AG08396 (cell line): ENCODE data around the gene RBM20.
"Not testable (repeated sequence)": the region's sequence is repeated elsewhere in the genome, so short reads cannot be mapped to it uniquely, and the experiment has no call there.

ENCODE experiments used
- DNase-seq: peaks from one replicate; pipeline ENCODE4 v3.0.0; 2012; ENCODE audit warnings: low spot score, mixed read lengths

Gene RBM20

DNA sequence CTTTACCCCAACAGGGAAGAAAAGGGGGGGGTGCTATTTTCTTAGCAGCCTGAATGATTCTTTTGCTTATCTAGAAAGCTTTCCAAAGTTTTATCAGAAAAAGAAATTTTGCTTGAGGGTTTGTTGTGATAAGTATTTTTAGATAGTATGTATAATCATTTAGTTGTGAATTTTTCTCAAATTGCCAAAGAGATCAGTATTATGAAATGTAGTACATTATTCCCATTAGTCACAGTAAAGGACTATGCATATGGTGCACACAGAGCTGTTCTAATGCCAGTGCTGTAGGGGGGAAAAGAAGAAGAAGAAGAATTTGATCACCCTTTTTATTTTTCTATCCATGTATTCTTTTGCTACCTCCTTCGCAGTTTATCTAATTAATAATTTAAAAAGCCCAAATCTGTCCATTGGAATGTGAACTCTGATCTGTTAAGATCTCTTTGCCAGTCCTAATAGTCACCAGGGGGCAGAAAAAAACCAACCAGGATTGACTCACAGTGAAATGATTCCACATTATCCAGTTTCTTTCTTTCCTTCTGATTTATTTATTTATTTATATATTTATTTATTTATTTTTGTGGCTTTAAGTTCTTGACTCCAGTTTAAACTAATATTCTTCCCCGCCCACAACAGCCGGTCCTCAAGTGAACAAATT, 4.7 kb downstream of the RBM20 start:
- no peak for DNase-seq

- no peak for DNase-seq
These were observed 5.5 kb downstream of the RBM20 start for GRCh38 chr10:110649347-110650264.

DNA sequence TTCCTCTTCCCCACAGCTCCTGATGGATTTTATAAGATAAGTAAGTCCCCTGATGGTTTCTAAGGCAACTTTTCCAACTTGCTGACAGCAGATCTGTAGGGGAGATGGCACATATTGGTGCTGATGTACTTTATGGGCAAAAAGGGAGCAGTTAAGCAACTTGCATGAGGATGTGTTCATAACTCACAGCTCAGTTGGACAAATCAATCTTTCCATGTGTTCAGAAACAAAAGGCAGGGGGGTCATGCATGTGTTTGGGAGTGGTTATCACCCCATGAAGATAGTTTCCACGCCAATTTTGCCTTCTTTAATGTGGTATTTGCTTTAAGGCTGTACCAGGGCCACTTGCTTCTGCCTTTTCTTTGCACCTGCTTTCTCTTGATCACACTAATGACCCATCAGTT, 6.1 kb downstream of the RBM20 start:
- DNase-seq, result no peak

GRCh38 chr10:110651044-110651958, 7.2 kb downstream of the RBM20 start:
- peak; percentile 82 for DNase-seq

GRCh38 chr10:110652475-110653118, 8.5 kb downstream of the RBM20 start:
- no peak for DNase-seq

- DNase-seq, result no peak
These were observed 11.2 kb downstream of the RBM20 start for GRCh38 chr10:110655320-110655719.

DNA sequence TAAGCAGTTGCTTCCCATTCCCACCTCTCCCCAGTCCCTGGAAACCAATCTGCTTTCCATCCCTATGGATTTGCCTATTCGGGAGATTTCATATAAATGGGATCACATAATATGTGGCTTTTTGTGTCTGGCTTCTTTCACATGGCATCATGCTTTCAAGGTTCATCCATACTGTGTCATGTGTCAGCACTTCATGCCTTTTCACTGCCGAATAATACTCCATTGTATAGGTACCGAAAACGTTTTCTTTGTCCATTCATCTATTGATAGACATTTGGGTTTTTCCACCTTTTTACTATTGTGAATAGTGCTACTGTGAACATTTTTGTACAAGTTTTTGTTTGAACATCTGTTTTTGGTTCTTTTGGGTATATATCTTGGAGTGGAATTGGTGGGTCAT, 12.5 kb downstream of the RBM20 start:
- DNase-seq, result no peak

DNA sequence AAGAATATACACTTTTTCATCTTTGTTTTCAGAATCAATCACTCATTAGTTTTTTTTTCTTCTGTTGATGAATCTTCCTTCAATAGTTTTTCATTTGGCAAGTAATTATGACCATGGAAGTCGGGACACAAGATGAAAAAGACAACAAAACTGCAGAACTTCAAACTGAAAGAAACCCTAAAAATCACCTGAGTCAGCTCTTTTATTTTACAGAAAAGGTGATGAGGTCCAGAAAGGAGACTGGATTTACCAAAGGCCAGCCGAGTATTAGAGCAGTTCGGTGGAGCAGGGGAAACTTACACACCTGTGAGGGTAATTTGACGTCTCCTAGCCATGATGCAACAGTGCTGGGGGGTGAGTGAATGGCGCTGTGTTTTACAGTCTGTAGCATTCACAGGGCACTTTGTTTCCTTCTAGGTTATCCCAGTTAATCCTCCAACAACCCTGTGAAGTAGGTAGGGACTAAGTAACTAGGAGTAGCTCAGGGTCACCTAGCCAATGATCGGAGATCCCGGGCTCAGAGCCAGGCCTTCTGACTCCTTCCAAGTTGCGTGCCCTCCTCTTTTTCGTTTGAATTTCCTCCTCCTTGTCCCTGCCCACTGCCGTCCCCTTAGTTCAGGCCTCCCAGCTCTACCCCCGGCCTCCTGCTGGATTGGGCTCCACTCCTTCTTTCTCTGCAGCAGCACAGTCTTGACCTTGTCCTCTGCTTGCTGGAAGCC, 14.0 kb downstream of the RBM20 start:
- DNase-seq, result no peak

DNA sequence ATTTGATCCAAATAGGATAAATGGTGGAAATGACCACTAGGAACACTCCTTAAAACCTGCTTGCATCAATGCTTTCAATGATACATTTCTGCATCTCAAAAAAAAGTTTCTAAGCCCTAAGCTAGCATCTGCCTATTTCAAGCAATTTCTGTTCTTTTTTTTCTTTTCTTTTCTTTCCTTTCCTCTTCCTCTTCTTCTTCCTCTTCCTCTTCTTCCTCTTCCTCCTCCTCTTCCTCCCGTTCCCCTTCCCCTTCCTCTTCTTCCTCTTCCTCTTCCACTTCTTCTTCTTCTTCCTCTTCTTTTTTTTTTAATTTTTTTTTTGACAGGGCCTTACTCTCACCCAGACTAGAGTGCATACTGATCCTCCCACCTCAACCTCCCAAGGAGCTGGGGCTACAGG, 15.4 kb downstream of the RBM20 start:
- no peak for DNase-seq

GRCh38 chr10:110660289-110660688, 16.2 kb downstream of the RBM20 start:
- not testable (repeated sequence) for DNase-seq

- DNase-seq, result no peak
These were observed 17.2 kb downstream of the RBM20 start for GRCh38 chr10:110661292-110661691.

DNA sequence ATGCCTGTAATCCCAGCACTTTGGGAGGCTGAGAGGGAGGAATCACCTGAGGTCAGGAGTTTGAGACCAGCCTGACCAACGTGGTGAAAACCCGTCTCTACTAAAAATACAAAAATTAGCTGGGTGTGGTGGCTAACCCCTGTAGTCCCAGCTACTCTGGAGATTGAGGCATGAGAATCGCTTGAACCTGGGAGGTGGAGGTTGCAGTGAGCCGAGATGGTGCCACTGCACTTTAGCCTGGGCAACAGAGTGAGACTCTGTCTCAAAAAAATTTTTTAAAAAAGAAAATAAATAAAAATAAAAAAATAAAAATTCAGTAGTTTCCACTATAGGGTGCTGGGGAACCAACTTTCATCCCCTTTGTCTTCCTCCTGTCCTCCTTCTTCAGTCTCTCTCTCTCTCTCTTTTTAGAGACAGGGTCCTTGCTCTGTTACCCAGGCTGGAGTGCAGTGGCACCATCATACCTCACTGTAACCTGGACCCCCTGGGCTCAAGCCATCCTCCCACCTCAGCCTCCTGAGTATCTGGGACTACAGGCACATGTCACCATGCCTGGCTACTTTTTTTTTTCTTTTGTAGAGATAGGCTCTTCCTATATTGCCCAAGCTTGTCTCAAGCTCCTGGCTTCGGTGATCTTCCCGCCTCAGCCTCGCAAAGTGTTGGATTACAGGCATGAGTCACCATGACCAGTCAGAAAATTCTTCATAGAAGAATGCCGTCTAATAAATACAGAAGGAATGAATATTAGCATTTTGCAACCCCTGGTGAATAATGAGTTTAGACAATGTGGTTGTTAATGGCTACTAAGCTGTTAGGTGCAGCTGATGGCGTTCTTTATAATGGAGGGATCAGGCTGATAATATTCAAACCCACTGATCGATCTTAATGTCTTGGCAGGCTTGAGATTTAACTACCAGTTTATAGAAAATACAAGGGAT, 20.6 kb downstream of the RBM20 start:
- peak; percentile 35 for DNase-seq

DNA sequence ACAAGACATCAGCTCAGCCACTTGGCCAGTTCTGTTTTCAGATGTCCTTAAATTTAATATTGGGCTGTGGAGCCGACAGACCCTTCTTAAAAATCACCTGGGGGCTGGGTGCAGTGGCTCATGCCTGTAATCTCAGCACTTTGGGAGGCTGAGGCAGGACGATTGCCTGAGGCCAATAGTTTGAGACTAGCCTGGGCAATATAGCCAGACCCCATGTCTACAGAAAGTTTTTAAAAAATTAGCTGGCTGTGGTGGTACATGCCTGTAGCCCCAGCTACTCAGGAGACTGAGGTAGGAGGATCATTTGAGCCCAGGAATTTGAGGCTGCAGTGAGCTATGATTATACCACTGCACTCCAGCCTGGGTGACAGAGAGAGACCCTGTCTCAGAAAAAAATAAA, 22.1 kb downstream of the RBM20 start:
- DNase-seq, result not testable (repeated sequence)

DNA sequence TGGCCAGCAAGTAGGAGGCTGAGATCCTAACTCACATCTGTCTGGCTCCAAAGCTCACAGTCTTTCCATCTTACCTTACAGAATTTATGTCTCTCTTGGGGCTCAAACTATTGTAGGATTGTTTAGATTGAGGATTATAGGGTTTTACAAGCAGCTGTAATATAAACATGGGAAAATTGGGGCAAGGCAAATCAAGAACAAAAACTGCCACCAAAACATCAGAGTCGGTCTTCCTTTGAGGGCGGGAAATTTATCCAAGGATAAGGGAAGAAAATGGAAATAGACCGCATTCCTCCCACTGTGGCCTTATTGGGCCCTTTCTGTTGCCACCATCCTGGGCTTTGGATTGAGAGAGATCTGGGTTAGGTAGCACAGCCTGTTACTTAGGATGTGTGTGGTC, 22.5 kb downstream of the RBM20 start:
- no peak for DNase-seq

DNA sequence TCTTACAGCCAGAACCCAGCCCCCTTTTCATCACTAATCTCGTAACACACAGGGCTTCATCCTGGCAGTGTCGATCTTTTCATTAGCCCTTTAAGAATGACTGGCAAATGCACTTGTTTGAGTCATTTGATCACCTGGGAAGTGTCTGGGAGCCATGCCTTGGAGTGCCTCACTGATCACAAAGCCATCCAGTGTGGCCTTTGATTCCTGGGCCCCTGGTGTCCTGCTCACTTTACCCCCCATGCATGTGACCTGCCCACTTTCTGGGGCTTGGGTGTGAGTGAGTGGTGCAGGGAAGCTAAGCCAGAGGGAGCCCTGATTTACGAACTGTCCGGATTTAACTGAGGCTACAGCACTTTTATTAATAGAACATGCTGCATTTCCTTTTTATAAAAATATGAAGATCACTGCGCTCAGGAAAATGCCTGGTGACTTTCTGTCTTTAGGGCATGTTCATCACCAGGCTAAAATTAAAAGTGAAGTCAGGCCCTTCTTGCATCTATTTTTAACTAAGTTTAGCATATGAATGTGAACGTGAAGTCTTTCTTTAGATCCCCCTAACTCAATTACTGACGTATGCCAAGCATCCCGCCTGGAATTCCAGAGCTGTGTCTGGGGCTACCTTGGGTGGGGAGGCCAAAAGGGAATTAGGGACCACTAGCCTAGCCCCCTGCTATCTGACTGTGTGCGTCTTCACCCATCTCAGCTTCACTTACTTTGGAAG, 23.6 kb downstream of the RBM20 start:
- no peak for DNase-seq

DNA sequence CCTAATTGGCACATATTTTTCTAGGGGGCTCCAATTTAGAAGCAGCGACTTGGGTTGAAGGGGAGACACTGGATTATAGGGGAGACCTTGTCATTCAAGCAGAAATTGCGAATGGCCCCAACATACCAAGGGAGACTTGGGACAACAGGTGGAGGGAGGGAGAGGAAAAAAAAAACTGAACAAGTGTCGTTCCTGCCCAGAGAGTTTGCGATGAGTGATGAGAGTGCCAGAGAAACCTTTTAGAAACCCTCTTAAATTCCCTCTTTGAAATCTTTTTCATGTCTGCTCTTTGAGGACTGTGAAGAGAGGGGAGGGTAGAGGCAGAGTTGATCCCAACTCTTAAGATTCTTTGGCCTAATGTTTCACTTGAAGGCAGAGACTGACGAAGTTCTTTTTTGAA, 24.3 kb downstream of the RBM20 start:
- DNase-seq, result no peak

DNA sequence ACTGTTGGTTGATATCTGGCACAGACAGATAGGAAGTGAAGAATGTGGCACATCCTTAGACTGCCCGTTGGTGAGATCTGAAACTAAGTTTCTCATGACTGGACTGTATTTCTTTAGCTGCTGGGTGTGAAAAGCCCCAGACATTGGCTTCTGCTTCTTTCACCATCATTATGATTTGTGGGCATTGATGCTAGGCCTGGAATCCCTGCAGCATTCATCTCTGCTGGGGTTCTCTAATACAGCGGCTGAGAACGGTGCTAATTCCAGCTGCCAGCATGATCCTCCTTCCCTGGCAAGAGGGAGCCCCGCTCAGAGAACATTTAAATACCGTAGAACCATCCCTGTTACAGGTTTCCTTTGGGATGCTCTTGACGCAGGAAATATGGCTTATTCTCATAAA, 26.2 kb downstream of the RBM20 start:
- DNase-seq, result no peak

GRCh38 chr10:110671788-110672579, 27.8 kb downstream of the RBM20 start:
- DNase-seq, result peak; percentile 85

DNA sequence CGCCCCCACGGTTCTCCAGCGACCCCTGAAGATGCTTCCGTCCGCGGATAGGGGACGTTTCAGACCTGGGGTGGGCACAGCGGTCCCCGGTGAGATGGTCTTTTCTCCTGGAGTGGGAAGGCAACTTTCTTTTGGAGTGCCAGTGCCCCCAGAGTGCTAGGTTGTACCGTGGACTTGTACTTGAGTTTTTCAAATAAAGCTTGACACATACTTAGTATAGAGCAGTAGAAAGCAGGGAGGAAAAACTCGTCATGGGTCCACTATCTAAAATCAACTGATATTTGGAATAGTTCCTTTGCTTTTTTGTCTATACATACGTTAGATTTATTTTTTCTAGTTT, 28.4 kb downstream of the RBM20 start:
- no peak for DNase-seq
